HG02610 (cell line): ENCODE measurements around the gene MRGPRF.
"Not testable (repeated sequence)": the region's sequence is repeated elsewhere in the genome, so short reads cannot be mapped to it uniquely, and the experiment has no call there.

Source experiments
- ATAC-seq: cut with Tn5 transposase; IDR thresholded peaks from one replicate; pipeline ENCODE4 v1.9.1; 2021; ENCODE audit warnings: mild to moderate bottlenecking, moderate library complexity; ENCODE audit not compliant: unreplicated experiment

MRGPRF gene

DNA sequence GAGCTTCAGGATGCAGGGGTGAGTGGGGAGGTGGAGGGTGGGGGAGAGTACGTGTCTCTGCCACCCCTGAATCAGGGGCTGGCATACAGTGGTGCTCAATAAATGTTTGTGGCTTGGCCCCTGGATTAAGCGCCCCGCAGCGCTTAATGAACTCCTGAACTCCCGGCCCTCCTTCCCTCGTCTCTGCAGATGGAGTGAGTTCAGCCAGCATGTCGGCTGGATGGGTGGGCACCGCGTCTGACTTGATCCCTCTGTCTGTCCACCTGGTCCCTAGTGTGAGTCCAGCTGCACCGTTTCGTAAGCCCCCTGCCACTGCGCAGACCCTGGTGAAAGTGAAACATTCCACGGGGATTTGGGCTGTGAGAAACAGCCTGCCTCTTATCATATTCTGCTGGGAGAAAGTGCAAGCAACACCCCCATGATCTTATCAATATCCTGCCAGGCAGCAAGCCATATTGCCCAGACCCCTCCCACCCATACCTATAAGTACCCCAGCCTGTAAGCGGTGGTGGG, 20.2 kb downstream of the MRGPRF start:
- ATAC-seq, result no peak

DNA sequence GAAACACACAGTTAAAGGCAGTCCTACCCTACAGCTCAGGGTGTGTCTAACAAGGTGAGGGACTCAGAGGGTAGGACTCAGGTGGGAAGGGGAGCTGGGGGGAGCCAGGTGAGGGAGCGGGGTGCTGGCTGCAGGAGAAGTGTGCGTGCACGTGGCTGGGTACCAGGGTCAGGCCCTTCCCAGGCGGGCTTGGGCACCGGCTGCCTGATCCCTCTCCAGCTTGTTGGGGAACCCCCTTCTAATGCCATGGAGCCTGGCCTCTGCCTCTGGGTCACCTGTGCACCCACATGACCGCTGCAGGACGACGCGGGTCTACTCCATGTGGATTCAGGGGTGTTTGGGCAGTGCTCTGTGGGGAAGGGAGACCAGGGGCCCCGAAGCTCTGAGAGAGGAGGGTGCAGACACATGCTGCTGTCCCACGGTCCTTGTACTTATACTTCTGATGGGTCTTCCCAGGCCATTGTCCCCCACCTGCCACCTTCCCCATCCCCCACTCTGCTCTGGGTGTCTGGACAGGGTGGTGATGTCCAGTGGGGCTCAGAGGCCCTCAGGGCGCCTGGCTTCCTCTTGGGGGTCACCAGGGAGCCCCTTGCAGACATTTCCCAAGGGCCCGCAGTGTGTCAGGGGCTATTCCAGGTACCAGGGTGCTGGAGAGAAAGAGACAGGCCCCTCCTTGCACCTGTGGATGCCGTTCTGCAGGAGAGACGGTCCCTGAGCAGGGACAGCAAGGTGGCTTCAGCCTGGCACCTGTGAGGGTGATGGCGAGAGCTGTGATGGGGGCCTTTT, 21.9 kb downstream of the MRGPRF start:
- ATAC-seq, result no peak

DNA sequence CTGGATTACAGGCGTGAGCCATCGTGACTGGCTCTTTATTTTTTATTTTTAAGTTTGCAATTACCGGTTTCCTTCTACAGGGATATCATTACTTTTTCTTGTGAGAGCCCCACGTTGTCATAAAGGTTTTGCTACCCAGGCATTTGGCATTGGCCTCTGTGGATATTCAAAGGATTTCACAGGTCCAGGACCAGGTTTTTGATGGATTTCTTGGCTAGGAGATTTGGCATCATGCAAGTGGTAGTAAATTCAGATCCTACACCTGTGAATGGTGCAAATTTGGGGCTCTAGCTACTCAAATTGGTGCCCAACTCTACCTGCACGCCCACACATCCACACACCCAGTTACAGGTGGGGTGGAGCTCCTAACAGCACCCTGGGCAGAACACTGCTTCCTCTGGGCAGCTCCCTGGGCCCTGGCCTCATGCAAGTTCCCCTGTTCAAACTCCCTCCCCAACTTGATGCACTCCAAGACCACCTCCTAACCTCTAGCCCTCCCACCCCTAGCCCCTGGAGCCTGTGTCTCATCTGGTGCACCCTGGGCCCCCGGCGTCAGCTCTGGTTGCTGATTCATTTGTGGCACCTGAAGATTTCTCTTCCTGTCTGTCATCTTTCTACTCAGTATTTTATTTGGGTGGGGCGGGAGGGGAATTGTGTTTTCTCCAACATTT, 23.0 kb downstream of the MRGPRF start:
- no peak for ATAC-seq

DNA sequence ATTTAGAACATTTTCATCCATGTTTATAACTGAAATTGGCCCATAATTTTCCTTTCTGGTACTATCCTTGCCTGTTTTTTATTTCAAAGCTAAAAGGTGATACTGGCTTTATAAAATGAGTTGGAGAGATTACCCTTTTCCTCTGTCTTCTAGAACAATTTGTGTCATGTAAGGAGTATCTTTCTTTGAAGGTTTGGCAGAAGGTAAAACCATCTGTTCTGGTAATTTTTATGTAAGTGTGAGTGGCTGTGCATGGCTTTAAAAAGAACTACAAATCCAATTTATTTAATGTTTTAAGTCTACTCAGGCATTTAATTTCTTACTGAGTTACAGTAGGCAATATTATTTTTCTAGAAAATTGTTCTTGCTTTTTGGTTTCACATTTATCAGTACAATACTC, 24.6 kb downstream of the MRGPRF start:
- no peak for ATAC-seq

DNA sequence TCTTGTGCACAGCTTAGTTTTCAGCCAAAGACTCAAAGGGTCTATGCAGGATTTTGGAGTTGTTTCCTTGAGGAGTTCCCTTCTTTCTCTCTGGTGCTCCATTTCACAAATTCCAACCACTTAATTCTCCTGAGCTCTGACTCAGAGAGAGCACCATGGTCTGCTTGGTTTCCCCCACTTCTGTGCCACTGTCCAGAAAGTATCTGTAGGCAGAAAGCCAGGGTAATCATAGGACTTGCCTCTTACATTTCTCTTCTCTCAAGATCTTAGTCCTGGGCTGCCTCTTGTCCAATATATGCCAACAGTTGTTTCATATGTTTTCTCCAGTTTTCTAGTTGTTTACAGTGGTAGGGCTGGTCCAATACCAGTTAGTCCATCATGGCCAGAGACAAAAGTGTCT, 25.8 kb downstream of the MRGPRF start:
- ATAC-seq, result no peak

DNA sequence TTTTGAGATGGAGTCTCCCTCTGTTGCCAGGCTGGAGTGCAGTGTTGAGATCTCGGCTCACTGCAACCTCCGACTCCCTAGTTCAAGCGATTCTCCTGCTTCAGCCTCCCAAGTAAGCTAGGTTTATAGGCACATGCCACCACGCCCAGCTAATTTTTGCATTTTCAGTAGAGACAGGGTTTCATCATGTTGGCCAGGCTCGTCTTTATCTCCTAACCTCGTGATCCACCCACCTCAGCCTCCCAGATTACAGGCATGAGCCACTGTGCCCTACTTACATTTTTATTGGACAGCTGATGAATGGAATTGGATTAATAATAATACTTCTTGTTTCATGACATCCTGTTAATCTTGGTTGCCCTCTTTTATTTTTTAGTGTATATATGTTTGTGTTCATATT, 29.2 kb downstream of the MRGPRF start:
- no peak for ATAC-seq

DNA sequence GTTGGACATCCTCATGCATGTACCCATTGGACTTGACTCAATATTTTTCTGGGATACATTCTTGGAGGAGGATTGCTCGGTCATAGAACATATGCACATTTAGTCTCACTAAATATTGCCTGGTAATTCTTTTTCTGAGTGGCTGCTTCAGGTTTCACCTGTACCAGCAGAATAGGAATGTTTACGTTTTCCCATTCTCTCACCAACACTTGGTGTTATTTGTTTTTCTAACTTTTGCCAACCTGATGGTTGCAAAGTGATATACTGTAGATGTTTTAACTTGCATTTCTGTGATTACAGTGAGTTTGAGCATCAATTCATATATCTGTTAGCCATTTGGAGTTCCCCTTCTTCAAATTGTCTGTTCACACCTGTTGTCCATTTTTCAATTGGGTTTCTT, 30.9 kb downstream of the MRGPRF start:
- no peak for ATAC-seq

DNA sequence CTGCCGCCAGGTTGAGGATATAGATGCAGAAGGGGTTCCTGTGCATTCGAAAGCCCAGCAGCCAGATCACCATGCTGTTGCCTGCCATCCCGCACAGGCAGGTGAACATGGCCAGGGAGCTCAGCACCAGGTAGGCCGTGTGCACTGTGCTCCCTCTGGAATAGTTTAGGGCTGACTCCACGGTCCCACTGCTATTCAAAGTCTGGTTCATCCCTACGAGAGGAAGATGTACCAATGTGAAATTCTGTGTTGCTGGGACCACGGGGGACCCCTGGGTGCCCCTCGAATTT, 32.3 kb downstream of the MRGPRF start, which contains the start of gene MRGPRD:
Gene MRGPRD (minus strand): TSS at position 211 of the 290 bp plus-strand sequence. CDS start 0 bp downstream, at position 211.
- no peak for ATAC-seq

DNA sequence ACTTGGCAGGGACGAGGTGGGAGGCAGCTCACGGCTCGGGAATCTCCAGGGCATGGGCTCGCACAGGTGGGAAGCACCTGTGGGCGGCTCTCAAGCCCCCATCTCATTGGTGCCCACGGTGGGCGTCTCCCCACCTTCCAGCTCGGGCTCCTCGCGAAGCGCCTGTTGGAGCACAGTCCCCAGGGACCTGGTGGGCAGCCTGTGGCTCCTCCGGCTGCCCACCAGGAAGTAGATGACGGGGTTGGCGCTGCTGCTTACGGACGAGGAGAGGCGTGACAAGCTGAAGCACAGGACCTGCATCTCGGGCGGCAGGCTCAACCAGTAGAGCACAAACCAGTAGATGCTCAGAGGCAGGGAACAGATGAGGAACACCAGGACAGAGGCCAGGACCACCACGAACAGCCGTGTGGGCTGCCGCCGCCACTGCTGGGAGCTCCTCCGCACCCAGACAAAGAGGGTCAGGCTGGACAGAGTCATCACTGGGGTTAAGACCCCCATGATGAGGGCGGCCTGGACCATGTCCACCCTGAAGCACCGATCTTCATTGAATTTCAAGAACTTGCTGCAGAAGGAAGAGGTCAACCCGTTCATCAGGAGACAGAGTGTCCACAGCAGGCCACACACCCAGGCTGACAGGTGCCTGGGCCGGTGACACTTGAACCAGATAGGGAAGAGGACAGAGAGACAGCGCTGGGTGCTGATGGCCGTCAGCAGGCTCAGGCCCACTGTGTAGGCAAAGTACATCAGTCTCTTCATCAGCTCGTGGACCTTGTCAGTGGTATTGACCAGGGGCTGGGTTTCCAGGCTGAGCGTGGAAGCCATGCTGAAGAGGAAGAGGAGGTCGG, 32.9 kb downstream of the MRGPRF start:
- ATAC-seq, result no peak

DNA sequence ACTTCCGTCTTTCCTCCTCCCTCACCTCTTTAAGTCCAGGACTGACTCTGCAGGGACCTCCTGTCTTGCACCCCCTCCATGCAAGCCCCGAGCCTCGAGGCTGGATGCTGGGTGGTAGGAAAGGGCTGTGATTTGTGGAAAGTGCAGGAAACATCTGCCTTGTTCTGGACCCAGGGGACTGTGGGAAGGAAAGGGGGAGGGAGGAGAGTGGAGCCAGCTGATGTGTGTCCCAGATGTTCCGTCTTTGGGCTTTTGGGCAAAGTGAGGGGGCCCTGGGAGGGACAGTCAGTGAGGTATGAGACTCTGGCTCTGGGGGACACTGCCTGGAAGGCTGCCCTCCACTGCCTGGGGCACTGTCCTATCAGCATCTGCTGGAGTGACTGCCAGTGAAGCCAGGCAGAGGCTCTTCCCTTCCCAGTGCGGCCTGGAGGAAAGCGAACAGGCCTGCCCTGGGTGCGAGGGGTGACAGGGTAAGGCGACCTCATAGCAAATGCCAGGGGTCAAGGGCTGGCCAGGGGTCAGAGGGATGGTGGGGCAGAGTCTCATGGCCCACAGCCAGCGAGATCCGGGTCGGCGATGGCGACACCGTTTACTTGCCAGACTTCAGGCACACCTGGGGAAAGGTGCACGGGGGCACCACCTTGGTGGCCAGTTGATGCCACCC, 34.0 kb downstream of the MRGPRF start:
- ATAC-seq, result no peak

DNA sequence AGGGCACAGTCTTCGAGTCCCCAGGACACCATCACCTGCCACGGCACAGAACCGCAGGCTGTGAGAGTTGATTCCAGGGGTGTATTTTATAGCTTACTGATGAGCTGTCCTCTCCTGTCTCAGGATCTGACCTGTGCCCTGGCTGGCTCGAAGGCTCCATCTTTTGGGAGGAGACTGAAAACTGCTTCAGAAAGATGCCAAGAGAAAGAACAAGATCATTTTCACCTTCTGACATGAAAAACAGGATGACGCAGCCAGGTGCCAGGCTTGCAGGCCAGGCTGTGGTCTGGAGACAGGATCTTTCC, 34.5 kb downstream of the MRGPRF start:
- ATAC-seq, result no peak

DNA sequence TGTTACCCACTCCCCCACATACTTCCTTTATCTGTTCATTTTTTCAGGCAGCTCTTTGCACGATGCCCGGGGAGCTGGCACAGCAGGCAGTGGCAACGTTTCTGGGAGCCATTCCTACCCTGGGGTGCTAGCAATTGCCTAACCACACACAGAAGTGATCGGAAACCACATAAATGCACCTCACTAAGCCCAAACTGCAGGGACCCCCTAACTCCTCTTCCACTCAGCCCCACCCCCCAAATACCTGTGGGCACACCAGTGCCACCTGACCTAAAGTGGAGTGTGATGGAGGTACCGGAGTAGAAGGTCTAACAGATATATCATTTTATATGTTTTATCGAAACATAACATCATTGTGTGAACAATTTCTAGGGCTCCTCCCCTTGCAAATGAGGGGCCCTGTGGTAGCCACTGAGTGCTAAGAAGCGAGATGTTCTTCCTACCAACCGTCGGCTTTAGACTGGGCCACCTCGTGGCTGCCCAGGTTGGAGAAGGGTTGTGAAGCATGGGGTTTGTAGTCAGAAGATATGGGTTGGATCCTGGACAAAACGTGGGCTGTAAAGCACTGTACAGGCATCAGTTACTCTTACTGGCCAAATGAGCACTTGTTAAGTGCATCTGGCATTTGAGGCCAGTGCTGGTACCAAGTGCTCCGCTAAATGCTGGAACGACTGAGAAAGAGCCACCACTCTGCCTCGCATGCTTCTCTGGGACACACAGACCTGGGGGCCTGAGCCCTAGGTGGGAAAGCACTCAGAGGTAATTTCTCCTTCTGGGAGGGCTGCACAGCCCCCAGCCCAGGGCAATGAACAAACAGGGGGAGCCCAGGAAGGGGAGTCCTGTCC, 35.0 kb downstream of the MRGPRF start:
- ATAC-seq, result no peak

DNA sequence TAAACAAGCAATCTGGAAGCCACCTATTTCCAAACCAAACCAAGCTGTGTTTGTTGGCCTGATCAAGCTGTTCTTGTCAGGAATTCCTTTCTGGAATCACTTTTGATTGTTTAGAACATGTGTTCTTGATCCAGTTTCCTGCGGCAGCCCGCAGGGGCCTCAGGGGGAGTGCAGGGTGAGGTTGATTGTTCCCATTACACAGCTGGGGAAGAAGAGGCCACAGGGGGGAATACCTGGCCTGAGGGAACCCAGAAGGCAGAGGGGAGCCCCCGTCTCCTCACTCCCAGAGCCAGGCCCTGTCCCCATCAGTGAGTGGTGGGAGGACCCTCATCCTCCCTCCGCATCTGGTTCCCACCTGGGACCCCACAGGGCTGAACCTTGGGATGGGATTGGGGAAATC, 36.5 kb downstream of the MRGPRF start:
- ATAC-seq, result no peak

DNA sequence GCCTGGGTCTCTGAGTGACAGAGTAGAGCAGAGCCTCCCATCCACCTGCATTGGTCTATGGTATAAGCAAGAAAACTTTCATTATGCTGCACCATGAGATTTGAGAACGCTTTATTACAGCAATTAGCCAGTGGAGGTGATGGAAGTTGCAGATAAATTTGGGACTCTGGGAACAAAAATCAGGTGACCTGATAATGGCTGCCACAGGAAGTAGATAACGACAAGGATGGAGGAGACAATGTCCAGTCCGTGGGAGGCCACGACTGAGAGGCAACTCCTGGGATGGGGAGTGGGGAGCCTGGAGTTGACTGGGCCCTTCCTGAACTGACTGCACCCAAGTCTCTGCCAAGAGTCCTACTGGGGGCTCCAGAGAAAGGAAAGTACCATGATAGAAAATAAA, 37.0 kb downstream of the MRGPRF start:
- ATAC-seq, result no peak

DNA sequence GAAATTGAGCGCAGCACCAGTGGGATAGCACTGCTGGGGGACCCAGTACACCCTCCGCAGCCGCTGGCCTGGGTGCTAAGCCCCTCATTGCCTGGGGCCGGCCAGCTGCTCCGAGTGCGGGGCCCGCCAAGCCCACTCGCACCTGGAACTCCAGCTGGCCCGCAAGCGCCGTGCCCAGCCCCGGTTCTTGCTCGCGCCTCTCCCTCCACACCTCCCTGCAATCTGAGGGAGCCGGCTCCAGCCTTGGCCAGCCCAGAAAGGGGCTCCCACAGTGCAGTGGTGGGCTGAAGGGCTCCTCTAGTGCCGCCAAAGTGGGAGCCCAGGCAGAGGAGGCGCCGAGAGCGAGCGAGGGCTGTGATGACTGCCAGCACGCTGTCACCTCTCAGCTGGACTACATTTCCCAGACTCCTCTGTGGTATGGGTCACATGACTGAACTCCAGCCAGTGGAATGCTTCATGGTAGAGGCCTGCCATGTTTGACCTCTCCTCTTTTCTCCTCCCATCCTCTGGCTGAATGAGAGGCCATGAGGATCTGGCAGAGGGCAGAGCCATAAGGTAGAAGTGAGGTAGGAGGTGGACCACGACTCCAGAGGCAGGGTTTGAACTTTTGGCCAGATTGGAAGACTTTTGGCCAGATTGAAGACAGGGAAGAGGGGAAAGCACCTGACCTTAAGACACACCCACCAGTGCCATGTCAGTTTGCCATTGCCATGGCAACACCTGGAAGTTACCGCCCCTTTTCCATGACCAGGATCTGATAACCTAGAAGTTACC, 38.4 kb downstream of the MRGPRF start:
- no peak for ATAC-seq

DNA sequence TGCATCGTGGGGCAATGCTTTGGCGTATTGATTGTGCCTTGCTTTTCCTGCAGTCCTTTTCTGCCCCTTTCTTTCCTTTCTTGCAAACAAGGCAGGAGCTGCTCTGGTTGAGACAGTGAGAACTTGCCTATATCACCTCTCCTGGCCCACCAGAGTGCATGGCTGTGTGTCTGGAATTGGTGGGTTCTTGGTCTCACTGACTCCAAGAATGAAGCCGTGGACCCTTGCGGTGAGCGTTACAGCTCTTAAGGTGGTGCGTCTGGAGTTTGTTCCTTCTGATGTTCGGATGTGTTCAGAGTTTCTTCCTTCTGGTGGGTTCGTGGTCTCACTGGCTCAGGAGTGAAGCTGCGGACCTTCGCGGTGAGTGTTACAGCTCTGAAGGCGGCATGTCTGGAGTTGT, 39.3 kb downstream of the MRGPRF start:
- not testable (repeated sequence) for ATAC-seq

DNA sequence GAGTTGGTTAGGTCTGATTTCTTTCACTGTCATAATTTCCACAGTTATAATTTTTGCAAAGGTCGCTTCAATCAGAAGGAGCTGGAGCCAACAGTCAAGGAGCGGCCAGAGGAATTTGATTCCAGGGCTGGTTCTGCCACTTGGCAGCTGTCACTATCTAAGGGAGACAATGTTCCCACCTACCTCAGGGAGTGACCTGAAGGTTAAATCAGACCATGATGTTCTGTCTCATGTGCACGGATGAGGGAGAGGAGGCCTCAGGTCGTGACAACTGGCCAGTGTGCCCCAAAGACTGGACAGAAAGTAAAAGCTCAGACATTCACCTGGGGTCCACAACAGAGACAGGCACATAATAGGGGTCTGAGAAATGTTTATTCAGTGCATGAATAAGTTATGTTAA, 39.8 kb downstream of the MRGPRF start:
- ATAC-seq, result no peak

DNA sequence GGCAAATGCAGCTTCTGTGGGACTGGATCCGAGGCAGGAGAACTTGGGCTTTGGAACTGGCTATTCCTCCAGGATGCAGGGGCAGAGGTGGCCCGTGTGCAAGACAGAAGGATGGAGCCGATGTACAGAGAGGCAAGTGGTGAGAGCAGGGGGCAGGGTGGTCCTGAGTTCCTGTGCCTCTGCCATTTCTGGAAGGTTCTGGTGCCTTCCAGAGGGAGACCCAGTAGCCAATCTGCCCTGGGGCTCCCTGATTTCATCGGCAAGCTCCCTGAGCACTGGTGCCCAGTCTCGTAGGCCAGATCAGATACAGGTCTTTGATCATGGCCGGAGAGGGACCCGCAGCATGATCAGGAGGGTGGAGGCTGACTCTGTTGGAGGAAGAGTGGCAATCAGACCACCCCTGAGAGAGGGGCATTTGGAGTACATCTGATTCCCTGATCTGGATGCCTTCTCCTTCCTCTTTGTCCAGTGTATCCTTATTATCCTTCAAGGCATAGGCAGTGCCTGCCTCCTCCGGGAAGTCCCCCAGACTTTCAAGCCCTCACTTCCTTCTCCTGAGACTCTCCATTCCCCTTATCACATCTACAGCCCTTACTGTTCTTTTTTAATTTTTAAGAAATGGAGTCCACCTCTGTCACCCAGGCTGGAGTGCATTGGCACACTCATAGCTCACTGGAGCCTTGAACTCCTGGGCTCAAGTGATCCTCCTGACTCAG, 42.0 kb downstream of the MRGPRF start:
- no peak for ATAC-seq

DNA sequence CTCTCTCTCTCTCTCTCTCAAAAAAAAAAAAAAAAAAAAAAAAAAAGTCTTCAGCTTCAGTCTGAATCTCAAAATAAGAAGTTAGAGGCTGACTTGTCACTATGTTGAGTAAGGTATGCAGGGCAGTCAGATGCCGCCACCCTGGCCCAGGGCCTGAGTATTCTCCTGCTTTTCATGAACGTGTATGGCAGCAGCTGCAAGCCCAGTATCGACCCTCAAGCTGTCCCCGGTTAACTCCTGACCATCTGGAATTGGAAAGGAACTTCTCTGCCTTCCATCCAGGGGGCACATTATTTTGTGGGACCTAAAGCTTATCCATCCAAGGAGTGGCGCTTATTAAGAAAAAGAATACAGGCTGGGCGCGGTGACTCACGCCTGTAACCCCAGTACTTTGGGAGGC, 43.7 kb downstream of the MRGPRF start:
- no peak for ATAC-seq
